SKM-1 (cell line): ENCODE measurements around the gene DCK.
"Not testable (repeated sequence)": the region's sequence is repeated elsewhere in the genome, so short reads cannot be mapped to it uniquely, and the experiment has no call there.

Source experiments
- DNase-seq: peaks from one replicate; lab custom pipeline; 2025; ENCODE audit not compliant: unreplicated experiment; lab: John Stamatoyannopoulos, UW

The DCK gene

GRCh38 chr4:70999639-71000038 is 6.2 kb downstream of the DCK start:
- DNase-seq, result not testable (repeated sequence)

GRCh38 chr4:71001363-71001762 is 7.9 kb downstream of the DCK start:
- not testable (repeated sequence) for DNase-seq

- no peak for DNase-seq
Observed at GRCh38 chr4:71004281-71004851, 10.9 kb downstream of the DCK start.

- not testable (repeated sequence) for DNase-seq
Observed at GRCh38 chr4:71005025-71005424, 11.6 kb downstream of the DCK start.

GRCh38 chr4:71006203-71006907 is 12.9 kb downstream of the DCK start:
- no peak for DNase-seq

GRCh38 chr4:71008196-71008595 is 14.7 kb downstream of the DCK start:
- DNase-seq, result no peak

GRCh38 chr4:71009086-71009485 is 15.6 kb downstream of the DCK start:
- DNase-seq, result no peak

- DNase-seq, result no peak
Observed at GRCh38 chr4:71009890-71010588, 16.6 kb downstream of the DCK start.

- no peak for DNase-seq
Observed at GRCh38 chr4:71011451-71011850, 18.0 kb downstream of the DCK start.

GRCh38 chr4:71017391-71017790 is 23.9 kb downstream of the DCK start:
- not testable (repeated sequence) for DNase-seq

GRCh38 chr4:71020611-71021010 is 27.2 kb downstream of the DCK start:
- DNase-seq, result no peak

GRCh38 chr4:71025654-71026053 is 32.2 kb downstream of the DCK start:
- no peak for DNase-seq

GRCh38 chr4:71026086-71026485 is 32.6 kb downstream of the DCK start:
- no peak for DNase-seq

- no peak for DNase-seq
Observed at GRCh38 chr4:71027611-71028010, 34.2 kb downstream of the DCK start.

- DNase-seq, result no peak
Observed at GRCh38 chr4:71029504-71029903, 36.1 kb downstream of the DCK start.

GRCh38 chr4:71032106-71032505 is 38.7 kb downstream of the DCK start:
- DNase-seq, result not testable (repeated sequence)

GRCh38 chr4:71045256-71045655 is 51.8 kb downstream of the DCK start:
- DNase-seq, result no peak

- DNase-seq, result no peak
Observed at GRCh38 chr4:71049395-71049794, 55.9 kb downstream of the DCK start.

GRCh38 chr4:71050809-71051208 is 57.4 kb downstream of the DCK start:
- DNase-seq, result no peak

GRCh38 chr4:71052034-71052433 is 58.6 kb downstream of the DCK start:
- no peak for DNase-seq

GRCh38 chr4:71052716-71053115 is 59.3 kb downstream of the DCK start:
- DNase-seq, result no peak

- not testable (repeated sequence) for DNase-seq
Observed at GRCh38 chr4:71053613-71054012, 60.2 kb downstream of the DCK start.
